CD4-positive, CD25-positive, alpha-beta regulatory T cell (primary cell): ENCODE results near the gene SLC25A42. TPM values are rescaled to one million over a fixed set of nuclear protein-coding genes. Genes with fewer than 3 reads are reported as not detected.
A peak's percentile ranks its signal among the peaks of the same experiment; 100 is the strongest.
"Not testable (repeated sequence)": the region's sequence is repeated elsewhere in the genome, so short reads cannot be mapped to it uniquely, and the experiment has no call there.

ENCODE experiments used
- ATAC-seq, 2 donors: fragments of 150-1000 bp; cut with Tn5 transposase; one replicate each; pipeline ENCODE4 v1.10.0; 2021; ENCODE audit warnings: low read depth in 2 of 2, moderate number of reproducible peaks in 2 of 2, moderate library complexity in 1 of 2
- DNase-seq, 3 donors: peaks; one replicate each; pipeline versions ENCODE4 v3.0.0 to v3.0.0-alpha.2; 2012 to 2022; ENCODE audit warnings: mixed read lengths in 1 of 3
- H3K27ac ChIP-seq: one replicate; pipeline ENCODE4 v1.7.0; 2013; ENCODE audit warnings: mild to moderate bottlenecking, low read length; ENCODE audit not compliant: insufficient read depth, poor library complexity, severe bottlenecking
- H3K27me3 ChIP-seq: one replicate; pipeline ENCODE4 v1.7.0; 2013; ENCODE audit warnings: low read length; ENCODE audit not compliant: control insufficient read depth, insufficient read depth
- H3K36me3 ChIP-seq: one replicate; pipeline ENCODE4 v1.7.0; 2013; ENCODE audit warnings: mild to moderate bottlenecking, low read length, moderate library complexity; ENCODE audit not compliant: control insufficient read depth, insufficient read depth
- H3K4me1 ChIP-seq: 2 replicates; pipeline ENCODE4 v1.7.0; 2013; ENCODE audit warnings: mild to moderate bottlenecking, low read length; ENCODE audit not compliant: insufficient read depth, control insufficient read depth, poor library complexity, severe bottlenecking
- H3K4me3 ChIP-seq: one replicate; pipeline ENCODE4 v1.7.0; 2013; ENCODE audit warnings: low read depth, mild to moderate bottlenecking, low read length, moderate library complexity
- H3K9me3 ChIP-seq, 2 experiments: 1 replicate in 1 of 2; 2 replicates in 1 of 2; pipeline ENCODE4 v1.7.0; 2013; ENCODE audit warnings: low read length in 2 of 2, mild to moderate bottlenecking in 1 of 2, moderate library complexity in 1 of 2; ENCODE audit not compliant: control insufficient read depth in 2 of 2
- H3K27ac Mint-ChIP-seq, 3 donors: one replicate each; pipeline ENCODE4 v1.8.0; 2020 to 2022; ENCODE audit warnings: mild to moderate bottlenecking in 3 of 3, mixed read lengths in 3 of 3, moderate library complexity in 2 of 3
- H3K27me3 Mint-ChIP-seq: one replicate; pipeline ENCODE4 v1.8.0; 2022; ENCODE audit warnings: mild to moderate bottlenecking, mixed read lengths
- H3K36me3 Mint-ChIP-seq: one replicate; pipeline ENCODE4 v1.8.0; 2020; ENCODE audit warnings: mixed read lengths
- H3K4me1 Mint-ChIP-seq, 4 donors: one replicate each; pipeline ENCODE4 v1.8.0; 2020 to 2022; ENCODE audit warnings: mixed read lengths in 4 of 4, mild to moderate bottlenecking in 1 of 4
- H3K4me3 Mint-ChIP-seq, 4 donors: one replicate each; pipeline ENCODE4 v1.8.0; 2020 to 2022; ENCODE audit warnings: mild to moderate bottlenecking in 4 of 4, mixed read lengths in 4 of 4, moderate library complexity in 3 of 4
- H3K9me3 Mint-ChIP-seq, 7 donors: one replicate each; pipeline ENCODE4 v1.8.0; 2020 to 2022; ENCODE audit warnings: mixed read lengths in 7 of 7, mild to moderate bottlenecking in 3 of 7, moderate library complexity in 2 of 7
- polyA plus RNA-seq, 4 donors: library from polyadenylated mRNA; unstranded; fragments of 300-500 nt; fragmentation: Illumina TruSeq; gene quantifications; one replicate each; pipeline ENCODE4 v1.2.3, GENCODE V29; 2021
- total RNA-seq: library from RNA; stranded (reverse); gene quantifications from one replicate; pipeline ENCODE4 v1.2.3, GENCODE V29; 2022

Gene SLC25A42
- total and polyA plus RNA-seq, 5 donors from 2014 or later: 10.4 to 32.2 (median 19.0) TPM

DNA sequence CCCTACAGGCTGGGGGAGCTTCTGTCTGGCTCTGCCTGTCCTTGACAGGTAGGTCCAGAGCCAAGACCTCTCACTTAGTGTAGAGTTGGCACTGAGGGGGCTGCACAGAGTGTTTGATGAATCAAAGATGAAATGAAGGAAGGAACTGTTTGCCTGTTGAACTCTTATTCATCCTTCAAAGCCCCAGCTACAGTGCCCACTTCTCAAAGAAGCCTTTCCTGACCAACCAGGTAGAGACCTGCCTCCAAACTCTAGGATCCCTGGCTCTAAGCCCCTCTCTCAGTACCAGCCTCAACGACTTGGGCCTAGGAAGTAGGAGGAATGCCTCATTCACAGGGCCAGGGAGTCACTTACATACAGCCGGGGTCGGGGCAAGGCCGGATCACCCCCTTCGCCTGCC, 83.5 kb downstream of the SLC25A42 start:
- H3K9me3 Mint-ChIP-seq: no peaks in the 10 kb centered on the region
- H3K36me3 Mint-ChIP-seq: peaks cover 12% of the 10 kb centered on the region
- DNase-seq (no peak), ATAC-seq (no peak)
- H3K27ac Mint-ChIP-seq: no peak overlapping the region
- Histone ChIP-seq H3K9me3 (no peaks in the 10 kb centered on the region), H3K4me3 (no peak overlapping the region), H3K36me3 (peaks cover 12% of the 10 kb centered on the region), H3K27ac (no peak overlapping the region), H3K4me1 (peaks cover 7% of the 10 kb centered on the region), H3K27me3 (no peaks in the 10 kb centered on the region)
- H3K27me3 Mint-ChIP-seq: no peaks in the 10 kb centered on the region
- no peak overlapping the region for H3K4me3 Mint-ChIP-seq
- H3K4me1 Mint-ChIP-seq: peaks cover 0 to 5% (median 0%) of the 10 kb centered on the region in 4 donors

DNA sequence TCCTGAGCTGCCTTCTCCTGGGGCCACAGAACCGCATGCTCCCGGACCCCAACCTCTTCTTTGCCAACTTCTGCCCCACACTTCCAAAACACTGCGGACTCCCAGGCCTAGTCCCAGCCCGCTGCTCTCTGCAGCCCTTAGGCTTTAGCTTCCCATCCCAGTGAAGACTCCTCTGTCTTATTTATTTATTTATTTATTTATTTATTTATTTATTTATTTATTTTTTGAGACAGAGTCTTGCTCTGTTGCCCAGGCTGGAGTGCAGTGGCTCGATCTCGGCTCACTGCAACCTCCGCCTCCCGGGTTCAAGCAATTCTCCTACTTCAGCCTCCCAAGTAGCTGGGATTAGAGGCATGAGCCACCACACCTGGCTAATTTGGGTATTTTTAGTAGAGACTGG, 84.7 kb downstream of the SLC25A42 start:
- not testable (repeated sequence) for H3K4me3 ChIP-seq, H3K4me1 ChIP-seq, H3K4me1 Mint-ChIP-seq, H3K9me3 Mint-ChIP-seq, H3K27me3 Mint-ChIP-seq, H3K4me3 Mint-ChIP-seq, H3K27ac Mint-ChIP-seq, DNase-seq, H3K27me3 ChIP-seq, H3K27ac ChIP-seq, ATAC-seq, H3K9me3 ChIP-seq
- H3K36me3 ChIP-seq: peaks cover 12% of the 10 kb centered on the region
- peaks cover 12% of the 10 kb centered on the region for H3K36me3 Mint-ChIP-seq

DNA sequence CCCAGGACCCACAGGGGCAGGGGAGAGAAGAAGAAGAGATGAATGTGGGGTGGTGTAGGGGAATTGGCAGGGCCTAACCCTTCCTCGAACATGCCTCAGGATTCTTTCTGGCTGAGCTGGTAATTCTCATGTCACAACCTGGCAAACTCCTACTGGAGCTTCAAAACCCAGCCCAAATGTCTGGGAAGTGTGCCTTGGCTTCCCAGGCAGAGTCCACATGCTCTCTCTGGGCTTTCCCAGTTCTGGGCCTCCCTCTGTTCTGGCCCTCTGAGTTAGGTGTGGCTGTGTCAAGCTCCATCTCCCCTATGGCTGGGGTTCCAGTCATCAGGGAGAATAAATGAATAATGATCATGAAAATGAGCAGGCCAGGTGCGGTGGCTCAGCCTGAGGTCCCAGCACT, 85.6 kb downstream of the SLC25A42 start:
- Histone ChIP-seq H3K9me3 (no peaks in the 10 kb centered on the region), H3K4me1 (peaks cover 7% of the 10 kb centered on the region), H3K36me3 (peaks cover 12% of the 10 kb centered on the region), H3K4me3 (no peak overlapping the region), H3K27me3 (no peaks in the 10 kb centered on the region), H3K27ac (no peak overlapping the region)
- Mint-ChIP-seq H3K27me3 (no peaks in the 10 kb centered on the region), H3K27ac (no peak overlapping the region), H3K9me3 (no peaks in the 10 kb centered on the region), H3K4me1 (peaks cover 0 to 5% (median 0%) of the 10 kb centered on the region in 4 donors), H3K4me3 (no peak overlapping the region), H3K36me3 (peaks cover 12% of the 10 kb centered on the region)
- DNase-seq: no peak
- ATAC-seq: no peak

DNA sequence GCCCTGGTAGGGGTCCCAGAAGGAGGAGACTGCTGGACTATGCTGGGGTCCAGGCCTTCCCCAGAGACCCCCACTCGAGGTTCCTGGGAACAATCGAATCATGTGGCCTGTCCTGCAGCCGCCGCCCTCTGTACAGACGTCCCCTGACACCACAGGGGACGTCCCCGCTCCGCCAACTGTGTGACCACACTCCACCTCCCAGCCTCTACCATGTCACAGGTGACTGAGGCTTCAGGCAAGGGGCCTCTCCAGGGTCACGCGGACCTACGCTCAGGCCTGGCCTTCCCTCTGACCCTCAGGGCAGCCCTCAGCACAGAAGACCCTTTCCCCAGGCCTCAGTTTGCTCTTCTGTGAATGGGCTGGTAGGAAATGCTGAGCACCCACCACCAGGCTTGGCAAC, 87.6 kb downstream of the SLC25A42 start:
- Histone ChIP-seq H3K4me3 (no peak overlapping the region), H3K36me3 (peaks cover 12% of the 10 kb centered on the region), H3K9me3 (no peaks in the 10 kb centered on the region), H3K27ac (no peak overlapping the region), H3K4me1 (no peaks in the 10 kb centered on the region), H3K27me3 (no peaks in the 10 kb centered on the region)
- Mint-ChIP-seq H3K27me3 (no peaks in the 10 kb centered on the region), H3K4me3 (no peak overlapping the region), H3K9me3 (peaks cover 0 to 2% (median 0%) of the 10 kb centered on the region in 7 donors), H3K4me1 (peaks cover 0 to 2% (median 0%) of the 10 kb centered on the region in 4 donors), H3K27ac (no peak overlapping the region), H3K36me3 (peaks cover 21% of the 10 kb centered on the region)
- no peak for ATAC-seq
- no peak for DNase-seq

DNA sequence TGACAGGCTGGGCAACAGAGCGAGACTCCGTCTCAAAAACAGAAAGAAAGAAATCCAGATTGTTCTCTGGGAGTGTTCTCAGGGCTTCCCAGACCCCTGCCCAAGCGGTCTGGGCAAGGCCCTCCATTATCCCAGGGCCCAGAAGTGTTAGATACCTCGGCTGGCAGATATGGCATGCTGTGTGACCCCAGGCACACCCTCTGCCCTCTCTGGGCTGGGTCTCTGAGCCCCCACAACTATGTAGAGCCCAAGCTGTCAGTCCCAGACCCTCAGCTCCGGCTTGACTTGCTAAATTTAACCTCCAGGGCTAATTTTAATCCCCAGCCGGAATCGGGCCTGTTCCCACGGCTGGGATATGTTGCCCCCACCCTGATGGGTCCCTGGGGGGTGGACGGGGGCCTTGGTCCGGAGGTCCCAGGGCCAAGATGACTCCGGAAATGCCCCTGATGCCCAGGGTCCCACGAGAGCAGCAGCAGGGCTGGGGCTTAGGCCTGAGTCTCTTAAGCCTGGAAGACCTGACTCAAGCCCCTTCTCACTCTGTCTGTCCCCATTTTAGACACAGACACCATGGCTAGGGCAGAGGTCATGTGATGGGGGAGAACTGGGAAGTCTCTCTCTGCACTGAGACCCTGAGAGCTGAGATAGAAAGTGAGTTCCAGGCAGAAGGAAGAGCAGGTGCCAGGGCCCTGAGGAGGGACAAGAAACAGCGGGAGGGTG, 89.0 kb downstream of the SLC25A42 start:
- peaks cover 22% of the 10 kb centered on the region for H3K36me3 Mint-ChIP-seq
- Histone ChIP-seq H3K9me3 (no peaks in the 10 kb centered on the region), H3K36me3 (peaks cover 10% of the 10 kb centered on the region), H3K27ac (no peak overlapping the region), H3K27me3 (no peaks in the 10 kb centered on the region), H3K4me1 (no peaks in the 10 kb centered on the region), H3K4me3 (no peak overlapping the region)
- H3K4me3 Mint-ChIP-seq: no peak overlapping the region
- H3K27me3 Mint-ChIP-seq: no peaks in the 10 kb centered on the region
- H3K4me1 Mint-ChIP-seq: no peaks in the 10 kb centered on the region
- DNase-seq: no peak
- no peak for ATAC-seq
- H3K9me3 Mint-ChIP-seq: peaks cover 0 to 2% (median 0%) of the 10 kb centered on the region in 7 donors
- H3K27ac Mint-ChIP-seq: no peak overlapping the region

DNA sequence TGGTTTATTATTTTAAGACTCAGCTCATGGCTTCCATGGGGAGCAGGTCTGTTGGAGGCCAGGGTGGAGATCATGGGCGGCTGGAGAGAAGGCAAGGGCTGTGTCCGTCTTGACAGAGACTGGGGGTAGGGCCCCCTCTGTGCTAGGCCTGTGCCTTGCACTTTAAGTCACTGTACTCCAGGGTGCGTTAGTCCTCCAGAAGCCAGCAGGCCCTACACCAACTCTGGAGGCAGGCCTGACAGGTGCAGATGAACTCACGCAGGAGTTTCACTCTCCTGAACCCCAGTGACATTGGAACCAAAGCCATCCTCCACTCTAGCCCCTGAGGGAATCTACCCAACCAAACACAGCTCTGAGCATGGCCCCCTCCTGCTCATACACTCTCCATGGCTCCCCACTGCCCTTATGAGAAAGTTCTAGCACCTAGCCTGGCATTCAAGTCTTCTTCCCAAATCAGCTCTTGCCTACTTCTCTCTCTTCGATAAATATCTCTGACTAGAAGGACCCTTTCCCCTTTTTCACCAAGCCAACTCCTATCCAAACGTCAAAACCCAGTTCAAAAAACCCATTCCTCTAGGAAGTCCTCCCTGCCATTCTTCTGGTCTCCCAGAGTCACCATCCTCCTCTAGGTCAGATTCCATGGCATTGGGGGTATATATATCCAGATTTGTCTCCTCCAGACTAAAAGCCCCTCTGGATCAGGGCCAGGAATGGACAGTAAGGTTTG, 91.1 kb downstream of the SLC25A42 start:
- Mint-ChIP-seq H3K36me3 (peaks cover 18% of the 10 kb centered on the region), H3K9me3 (peaks cover 0 to 2% (median 0%) of the 10 kb centered on the region in 7 donors), H3K27ac (no peak overlapping the region), H3K4me3 (no peak overlapping the region), H3K27me3 (no peaks in the 10 kb centered on the region), H3K4me1 (peaks cover 0 to 2% (median 0%) of the 10 kb centered on the region in 4 donors)
- DNase-seq (no peak), ATAC-seq (no peak)
- H3K4me1 ChIP-seq: no peaks in the 10 kb centered on the region
- H3K4me3 ChIP-seq: no peak overlapping the region
- H3K27me3 ChIP-seq: no peaks in the 10 kb centered on the region
- H3K9me3 ChIP-seq: no peaks in the 10 kb centered on the region
- H3K36me3 ChIP-seq: peaks cover 2% of the 10 kb centered on the region
- no peak overlapping the region for H3K27ac ChIP-seq

DNA sequence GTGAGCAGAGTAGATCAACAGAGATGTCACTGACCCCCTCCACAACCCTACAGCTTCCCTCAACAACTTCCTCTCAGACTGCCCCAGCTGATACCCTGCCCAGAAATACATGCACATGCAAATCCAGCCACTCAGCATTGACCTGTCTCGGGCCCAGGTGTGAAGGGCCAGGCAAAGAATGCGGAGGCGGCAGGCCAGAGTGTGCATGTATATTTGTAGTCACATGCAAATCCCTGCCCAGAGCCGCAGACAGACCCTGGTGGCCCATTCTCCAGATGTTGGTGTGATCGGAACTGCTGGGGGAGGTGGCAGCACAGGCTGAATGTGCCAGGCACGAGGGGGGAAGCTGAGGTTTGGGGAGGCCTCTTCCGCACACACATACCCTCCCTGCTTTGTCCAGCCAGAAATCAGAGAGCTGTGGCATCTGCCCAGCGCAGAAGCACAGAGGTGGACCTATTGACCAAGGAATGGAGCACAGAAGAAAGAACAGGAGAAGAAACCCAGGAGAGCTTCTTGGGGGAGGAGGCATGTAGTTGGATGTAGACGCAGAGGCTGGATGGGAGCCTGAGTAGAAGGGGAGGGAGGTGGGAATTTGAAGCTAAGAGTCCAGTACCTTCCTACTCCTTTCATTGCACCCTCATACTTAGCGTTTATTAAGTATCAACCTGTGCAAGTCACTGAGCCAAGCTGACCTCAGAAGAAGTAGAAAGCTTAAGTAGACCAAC, 91.9 kb downstream of the SLC25A42 start:
- H3K4me1 Mint-ChIP-seq: peaks cover 0 to 2% (median 0%) of the 10 kb centered on the region in 4 donors
- DNase-seq: no peak
- no peaks in the 10 kb centered on the region for H3K27me3 Mint-ChIP-seq
- no peak for ATAC-seq
- Histone ChIP-seq H3K27me3 (no peaks in the 10 kb centered on the region), H3K4me1 (no peaks in the 10 kb centered on the region), H3K9me3 (no peaks in the 10 kb centered on the region), H3K36me3 (peaks cover 2% of the 10 kb centered on the region), H3K4me3 (no peak overlapping the region), H3K27ac (no peak overlapping the region)
- peaks cover 0 to 2% (median 0%) of the 10 kb centered on the region in 7 donors for H3K9me3 Mint-ChIP-seq
- H3K4me3 Mint-ChIP-seq: no peak overlapping the region
- H3K36me3 Mint-ChIP-seq: peaks cover 18% of the 10 kb centered on the region
- H3K27ac Mint-ChIP-seq: peak overlapping the region in 1 of 3 donors; percentile 28
